ENCODE data around the gene PTPRT.
A peak's percentile ranks its signal among the peaks of the same experiment; 100 is the strongest.

PTPRT gene

GRCh38 chr20:43096931-43097260 is 92.8 kb downstream of the PTPRT start:
- no peak for DNase-seq

DNA sequence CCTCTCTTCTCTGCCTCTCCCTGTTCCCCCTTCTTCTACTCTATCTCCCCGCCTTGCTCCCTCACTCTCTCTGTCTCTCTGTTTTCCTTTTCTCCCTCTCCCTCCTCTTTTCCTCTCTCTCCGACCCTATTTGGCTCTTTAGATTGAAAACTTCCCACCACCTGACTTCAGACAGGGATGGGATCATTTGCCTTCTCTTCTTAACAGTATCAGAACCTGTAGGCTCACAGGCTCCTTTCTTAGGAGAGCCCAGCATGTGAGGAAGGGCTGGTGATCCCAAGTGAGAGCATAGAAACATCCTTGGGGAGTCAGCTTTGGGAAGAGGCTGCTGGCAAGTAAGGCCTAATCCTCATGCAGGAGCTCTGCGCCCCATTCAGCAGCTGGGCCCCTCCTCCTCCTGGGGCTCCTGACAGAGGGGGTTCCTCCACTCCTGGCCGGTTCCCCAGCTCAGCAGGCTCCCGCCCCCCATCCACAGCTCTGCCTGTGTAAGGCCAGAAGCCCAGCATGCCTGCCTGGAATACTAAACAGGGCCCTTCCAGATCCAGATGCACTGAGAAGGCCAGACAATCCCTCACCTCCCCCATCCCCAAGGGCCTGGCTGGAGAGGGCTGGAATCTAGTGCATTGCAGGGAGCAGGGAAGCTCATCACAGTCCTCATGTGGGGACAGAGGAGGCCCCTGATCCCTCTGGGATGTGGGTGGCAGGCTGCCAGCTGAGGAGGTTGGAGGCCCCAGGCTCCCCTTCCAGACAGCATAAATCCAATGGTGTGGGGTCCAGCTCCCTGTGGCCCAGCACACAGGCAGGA is 93.4 kb downstream of the PTPRT start:
- DNase-seq: no peak

DNA sequence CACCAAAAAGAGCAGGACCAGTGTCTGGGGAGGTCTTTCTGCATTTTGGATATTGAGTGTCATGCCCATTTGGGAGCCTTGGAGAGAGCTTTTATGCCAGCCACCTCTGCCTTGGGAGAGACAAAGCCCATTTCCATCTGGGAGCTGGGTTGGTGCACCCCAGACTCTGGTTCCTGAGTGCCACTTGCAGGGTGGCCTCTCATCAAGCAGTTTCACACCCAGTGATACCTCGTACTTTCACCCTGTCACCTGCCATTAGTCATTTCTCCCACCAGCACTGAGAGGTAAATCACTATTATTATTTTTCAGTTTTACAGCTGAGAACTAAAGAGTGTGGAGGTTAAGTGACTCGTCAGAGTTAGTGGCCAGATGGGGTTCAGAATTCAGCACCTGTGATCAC is 94.7 kb downstream of the PTPRT start:
- DNase-seq: no peak

GRCh38 chr20:43092386-43093088 is 97.2 kb downstream of the PTPRT start:
- no peak for DNase-seq

DNA sequence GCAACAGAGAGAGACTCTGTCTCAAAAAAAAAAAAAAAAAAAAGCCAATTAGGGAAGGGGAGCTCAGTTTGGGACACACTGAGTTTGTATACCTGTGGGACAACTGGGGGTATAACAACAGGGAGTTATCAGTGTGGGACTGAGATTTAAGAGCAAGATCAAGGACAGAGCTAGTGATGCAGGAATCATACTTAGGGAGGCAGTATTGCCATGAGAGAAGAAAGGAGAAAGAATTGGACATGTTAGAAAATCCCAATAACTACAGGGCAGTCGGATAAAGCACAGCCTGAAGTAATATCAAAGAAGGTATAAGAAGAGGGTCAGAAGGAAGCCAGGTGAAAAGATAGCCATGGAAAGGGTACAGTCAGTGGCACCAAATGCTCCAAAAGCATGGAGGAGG is 121.2 kb downstream of the PTPRT start:
- no peak for DNase-seq

DNA sequence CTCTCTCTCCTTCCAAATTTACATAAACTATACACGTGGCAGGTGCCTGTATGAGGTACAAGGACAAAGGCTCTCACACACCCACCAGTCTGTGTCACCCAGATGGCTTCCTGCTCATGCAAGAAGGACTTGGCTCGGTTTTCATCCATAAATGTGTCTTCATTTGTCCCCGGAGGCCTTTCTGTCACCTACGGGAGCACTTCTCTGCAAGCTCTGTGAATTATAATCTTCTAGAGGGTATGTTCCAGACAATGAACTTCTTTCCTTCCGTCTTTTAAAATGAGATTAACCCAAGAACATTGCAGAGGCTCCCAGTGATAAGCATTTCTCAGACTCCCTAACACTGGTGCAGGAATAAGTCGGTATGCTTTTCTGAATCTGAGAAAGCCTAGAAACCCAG is 123.6 kb downstream of the PTPRT start:
- DNase-seq: no peak

DNA sequence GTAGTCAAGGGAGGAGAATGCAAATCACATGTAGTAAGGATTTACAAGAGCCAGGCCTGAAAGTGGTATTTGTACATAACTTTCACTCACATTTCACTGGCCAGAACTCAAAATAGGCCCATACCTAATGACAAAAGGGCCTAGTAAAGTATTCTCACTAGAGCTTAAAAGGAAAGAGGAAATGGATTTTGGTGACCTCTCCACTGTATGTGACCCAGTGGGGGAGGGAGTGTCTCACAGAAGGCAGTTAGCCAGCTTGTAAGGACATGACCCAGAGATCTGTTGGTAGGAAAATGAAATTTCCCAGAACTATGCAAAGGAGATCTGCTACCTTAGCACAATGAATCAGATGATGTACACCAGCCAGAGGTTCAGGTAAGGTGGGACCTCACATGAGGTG is 124.4 kb downstream of the PTPRT start:
- DNase-seq: no peak

DNA sequence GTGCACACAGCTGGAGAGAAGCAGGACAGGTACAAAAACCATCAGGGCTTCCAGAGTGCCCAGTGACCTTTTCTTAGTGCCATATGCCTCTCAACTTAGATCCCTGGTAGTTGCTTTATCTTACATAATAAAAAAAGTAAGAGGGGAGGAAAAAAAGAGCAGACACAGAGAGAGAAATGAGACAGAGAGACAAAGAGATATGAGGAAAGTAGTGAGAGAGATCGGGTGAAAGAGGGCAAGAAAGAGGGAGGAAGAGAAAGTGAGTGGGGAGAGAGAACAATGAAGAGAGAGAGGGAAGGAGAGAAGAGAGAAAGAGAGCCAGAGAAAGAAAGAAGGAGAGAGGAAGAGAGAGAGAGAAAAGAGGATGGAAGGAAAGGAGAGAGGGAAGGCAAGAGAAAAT is 131.6 kb downstream of the PTPRT start:
- DNase-seq: no peak

- DNase-seq: no peak
These were observed 132.4 kb downstream of the PTPRT start for GRCh38 chr20:43057317-43057716.

DNA sequence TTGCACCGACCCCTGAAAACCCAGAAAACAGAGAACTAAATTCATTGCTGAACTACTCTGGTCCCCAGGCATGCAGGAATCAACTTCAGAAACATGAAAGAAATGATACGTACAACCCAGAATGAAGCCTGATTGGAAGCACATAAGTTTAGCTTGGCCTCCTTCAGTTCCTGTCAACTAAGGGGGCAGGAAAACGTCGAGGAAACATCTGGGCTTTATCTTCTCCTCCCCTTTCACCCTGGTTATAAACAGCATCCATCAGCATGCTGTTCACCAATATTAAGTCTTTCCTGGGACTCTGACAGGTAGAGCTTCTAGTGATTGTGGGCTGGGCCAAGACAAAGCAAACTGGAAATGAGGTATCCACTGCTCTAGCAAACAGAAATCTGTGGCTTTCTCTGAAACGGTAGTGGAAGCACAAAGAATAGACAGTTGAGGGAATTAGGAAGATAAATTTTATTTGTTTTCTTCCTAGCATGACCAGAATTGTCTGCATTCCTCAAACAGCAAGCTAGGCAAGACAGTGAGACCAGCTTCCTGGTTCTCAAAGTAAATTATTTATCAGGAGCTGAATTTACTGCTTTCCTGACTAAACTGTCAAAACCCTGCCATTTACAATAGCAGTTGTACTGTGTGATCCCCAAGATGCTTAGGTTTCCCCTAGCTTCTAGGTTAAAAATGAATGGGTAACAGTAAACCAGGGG is 134.4 kb downstream of the PTPRT start:
- DNase-seq: no peak

GRCh38 chr20:43052532-43052931 is 137.2 kb downstream of the PTPRT start:
- DNase-seq: no peak

GRCh38 chr20:43046966-43047365 is 142.7 kb downstream of the PTPRT start:
- DNase-seq: no peak

DNA sequence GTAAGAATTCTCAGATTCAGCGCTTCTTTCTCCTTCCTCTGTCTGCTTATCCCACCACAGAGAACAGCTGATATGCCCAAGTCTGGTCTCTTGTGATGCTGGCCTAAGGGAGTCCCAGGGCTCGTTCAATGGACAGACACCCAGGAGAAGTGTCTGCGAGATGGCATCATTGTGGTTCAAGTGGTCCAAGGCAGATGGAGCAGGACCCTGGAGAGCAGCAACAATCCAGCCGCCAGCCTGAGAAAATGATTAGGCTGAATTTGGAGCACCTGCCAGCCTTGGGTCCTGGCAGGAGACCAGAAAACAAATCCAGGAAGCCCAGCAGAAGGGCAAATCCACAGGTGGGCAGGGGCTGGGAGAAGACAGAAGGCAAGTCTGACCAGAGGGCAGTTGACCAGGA is 145.8 kb downstream of the PTPRT start:
- DNase-seq: peak; percentile 58

DNA sequence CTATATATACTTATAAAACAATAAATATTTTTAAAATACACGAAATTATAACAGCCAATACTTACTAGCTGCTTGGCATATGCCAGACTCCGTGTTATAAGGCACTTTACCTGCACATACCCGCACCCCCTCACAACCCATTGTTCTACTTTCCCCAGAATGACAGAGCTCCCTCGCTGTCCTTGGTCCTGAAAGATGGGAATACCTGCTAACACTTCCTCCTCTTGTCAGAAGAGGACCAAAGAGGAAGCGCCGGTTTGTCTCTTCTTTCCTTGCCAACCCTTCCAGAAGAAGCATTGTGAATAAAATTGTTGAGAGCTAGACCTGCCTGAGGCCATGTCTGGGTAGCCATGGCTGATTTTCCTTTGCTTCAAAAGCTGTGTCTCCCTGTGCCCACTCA is 149.3 kb downstream of the PTPRT start:
- peak; percentile 75 for DNase-seq

- DNase-seq: no peak
These were observed 151.9 kb downstream of the PTPRT start for GRCh38 chr20:43037605-43038309.

- no peak for DNase-seq
These were observed 154.6 kb downstream of the PTPRT start for GRCh38 chr20:43034981-43035724.

GRCh38 chr20:43032459-43032858 is 157.2 kb downstream of the PTPRT start:
- DNase-seq: no peak

GRCh38 chr20:43029176-43029575 is 160.5 kb downstream of the PTPRT start:
- DNase-seq: no peak

DNA sequence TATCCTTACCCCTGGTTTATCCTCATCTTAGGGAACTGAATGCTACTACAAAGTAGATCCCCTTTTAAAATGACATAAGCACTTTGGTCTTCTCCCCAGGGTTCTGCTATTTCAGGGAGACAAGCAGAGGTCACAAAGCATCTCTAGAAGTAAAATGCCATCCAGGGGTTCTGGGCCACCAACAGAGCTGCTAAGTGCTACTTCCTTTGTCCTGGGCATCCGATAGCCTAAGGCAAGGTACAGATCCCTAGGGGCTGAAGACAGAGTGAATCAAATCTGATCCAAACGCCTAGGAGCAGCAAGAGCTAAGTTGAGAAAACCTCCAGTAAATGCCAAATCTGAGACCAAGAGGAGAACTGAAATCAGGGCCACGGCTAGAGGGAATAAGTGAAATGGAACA is 161.2 kb downstream of the PTPRT start:
- no peak for DNase-seq

- DNase-seq: no peak
These were observed 165.9 kb downstream of the PTPRT start for GRCh38 chr20:43023836-43024235.

DNA sequence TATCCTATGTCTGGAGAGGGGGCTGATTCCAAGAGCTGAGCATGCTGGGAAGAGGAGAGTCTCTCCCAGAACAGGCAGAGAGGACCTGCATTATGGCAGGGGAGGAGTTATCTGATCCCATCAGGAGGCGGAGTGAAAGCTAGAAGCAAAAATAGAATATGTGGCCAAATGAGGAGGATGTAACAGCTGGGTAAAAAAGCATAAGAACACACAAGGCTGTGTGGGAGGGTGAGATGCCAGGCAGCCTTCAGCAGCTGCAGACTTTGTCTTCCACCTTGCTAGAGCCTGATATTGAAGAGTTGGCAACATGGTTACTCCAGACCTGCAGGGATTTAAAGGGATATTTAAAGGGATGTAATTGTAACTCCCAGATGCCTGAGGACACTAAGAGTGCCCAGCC is 167.1 kb downstream of the PTPRT start:
- DNase-seq: no peak

DNA sequence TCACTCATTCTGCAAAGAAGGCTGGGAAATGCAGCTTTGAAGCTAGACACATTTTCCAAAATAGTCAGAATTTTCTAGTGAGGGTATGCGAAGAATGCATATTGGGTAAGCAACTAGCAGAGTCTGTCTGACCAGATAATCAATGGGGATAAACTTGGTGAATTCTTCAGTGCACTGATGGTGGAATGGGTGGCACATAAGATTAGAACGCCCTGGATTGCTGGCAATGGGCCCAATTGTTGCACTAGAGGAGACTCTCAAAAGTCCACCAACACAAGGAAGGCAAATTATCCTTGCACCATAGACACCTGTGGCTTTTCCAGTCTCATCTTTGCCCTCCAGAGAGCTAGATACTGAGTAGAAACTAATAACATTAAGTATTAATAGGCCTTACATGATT is 167.6 kb downstream of the PTPRT start:
- DNase-seq: peak; percentile 22

Data from islet precursor cell (in vitro differentiated cells).